ENCODE measurements around the gene DCD. TPM values are rescaled to one million over a fixed set of nuclear protein-coding genes. Genes with fewer than 3 reads are reported as not detected.

The DCD gene
- not detected for total RNA-seq

DNA sequence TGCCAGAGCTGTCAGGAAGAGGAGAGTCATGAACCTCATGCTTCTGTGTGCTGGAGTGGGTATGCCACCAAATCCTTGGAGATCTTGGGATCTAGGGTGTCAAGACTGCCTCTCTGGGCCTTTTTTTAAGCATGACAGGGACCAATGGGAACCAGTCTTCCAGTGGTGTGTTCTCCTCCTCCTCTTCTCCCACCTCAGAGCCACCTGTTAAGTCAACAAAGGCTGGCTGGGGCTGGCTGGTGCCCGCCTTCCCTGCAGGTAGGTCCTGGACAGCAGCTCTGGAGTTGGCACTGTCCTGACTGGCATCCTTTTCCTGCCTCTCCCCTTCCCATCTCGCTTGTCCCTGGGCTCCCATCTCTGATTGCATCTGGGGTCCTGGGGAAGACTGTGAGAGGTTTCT, at the start of gene DCD:
DCD (minus strand) TSS at position 101 of the 400 bp plus-strand sequence; CDS start at position 39, 62 bp downstream.
- CTCF ChIA-PET = interaction anchor here (2.1 kb wide), 1 partner anchor 10 kb away, joined by 15 read pairs; no protein-coding TSS in a partner anchor
- Mint-ChIP-seq H3K4me1 (ENCODE audit: low read depth) (no peaks in the 10 kb centered on the region), H3K4me3 (no peak within 1 kb of the TSS), H3K27me3 (peaks cover 29% of the 10 kb centered on the region), H3K36me3 (no peaks in the 10 kb centered on the region), H3K9me3 (no peaks in the 10 kb centered on the region), H3K27ac (no peak within 1 kb of the TSS)
- DNase-seq = no peak
- POLR2A ChIA-PET = no interaction called here
- intact Hi-C loops (cut with micrococcal nuclease) = no loop called here

DNA sequence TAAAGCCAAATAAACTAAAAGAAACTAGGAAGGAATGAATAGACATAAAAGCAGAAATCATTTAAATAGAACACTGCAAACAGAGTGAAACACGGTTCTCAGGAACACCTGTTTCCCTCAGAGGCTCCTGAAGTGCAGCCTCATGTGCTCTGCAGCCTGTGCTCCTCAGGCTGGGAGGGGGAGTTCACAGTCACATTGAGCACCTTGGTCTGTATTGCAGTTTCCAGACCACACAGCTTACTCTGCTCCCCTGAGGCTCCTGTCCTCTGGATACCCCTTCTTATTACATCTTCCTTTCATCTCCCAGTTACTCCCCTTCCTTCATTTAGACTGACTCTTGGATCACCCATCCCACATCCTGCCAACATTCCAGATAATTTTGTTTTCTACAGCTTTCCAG, 49.7 kb upstream of the DCD start:
- POLR2A ChIA-PET = no interaction called here
- CTCF ChIA-PET = interaction anchor here (1.1 to 1.9 kb wide), 3 partner anchors 51 to 411 kb away, joined by 3 to 5 read pairs (median 4); no protein-coding TSS in a partner anchor
- no peak for DNase-seq
- H3K27me3 Mint-ChIP-seq = peaks cover 21% of the 10 kb centered on the region
- H3K27ac Mint-ChIP-seq = no peak overlapping the region
- H3K4me1 Mint-ChIP-seq (ENCODE audit: low read depth) = no peaks in the 10 kb centered on the region
- H3K9me3 Mint-ChIP-seq = no peaks in the 10 kb centered on the region
- H3K4me3 Mint-ChIP-seq = no peak overlapping the region
- H3K36me3 Mint-ChIP-seq = no peaks in the 10 kb centered on the region
- intact Hi-C loops (cut with micrococcal nuclease) = no loop called here

DNA sequence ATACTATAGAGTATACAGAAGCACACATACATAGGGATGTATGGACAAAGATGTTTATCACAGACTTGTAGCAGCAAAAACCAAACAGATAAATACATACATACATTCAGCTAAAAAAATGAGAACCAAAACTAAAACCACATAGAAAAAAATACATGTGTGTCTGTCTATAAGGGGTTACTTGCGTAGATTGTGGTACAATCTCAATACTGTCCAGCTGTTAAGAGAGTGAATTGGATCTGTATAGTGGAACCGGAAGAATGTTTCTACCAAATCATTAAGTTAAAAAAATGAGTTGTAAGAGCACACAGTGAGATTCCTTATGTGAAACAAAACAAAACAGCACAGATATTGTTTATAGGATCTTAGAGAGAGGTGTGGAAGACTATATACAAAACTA, 44.2 kb upstream of the DCD start:
- no peak for DNase-seq
- Mint-ChIP-seq H3K4me3 (no peak overlapping the region), H3K27me3 (peaks cover 33% of the 10 kb centered on the region), H3K27ac (no peak overlapping the region), H3K36me3 (no peaks in the 10 kb centered on the region), H3K9me3 (peaks cover under 1% of the 10 kb centered on the region), H3K4me1 (ENCODE audit: low read depth) (no peaks in the 10 kb centered on the region)
- intact Hi-C loops (cut with micrococcal nuclease) = no loop called here
- ChIA-PET POLR2A (no interaction called here), CTCF (interaction anchor here (0.6 to 1.5 kb wide), 6 partner anchors 10 to 96 kb away, joined by 3 to 7 read pairs (median 4); no protein-coding TSS in a partner anchor)

- Mint-ChIP-seq H3K27me3 (peaks cover 44% of the 10 kb centered on the region), H3K4me3 (no peak overlapping the region), H3K27ac (no peak overlapping the region), H3K36me3 (no peaks in the 10 kb centered on the region), H3K4me1 (ENCODE audit: low read depth) (no peaks in the 10 kb centered on the region), H3K9me3 (peaks cover 4% of the 10 kb centered on the region)
- intact Hi-C loops (cut with micrococcal nuclease) = no loop called here
- CTCF ChIA-PET = interaction anchor here (1.6 kb wide), 1 partner anchor 59 kb away, joined by 4 read pairs; no protein-coding TSS in a partner anchor
- POLR2A ChIA-PET = no interaction called here
- DNase-seq = no peak
Observed at GRCh38 chr12:54689984-54690383, 41.8 kb upstream of the DCD start.

- peaks cover 48% of the 10 kb centered on the region for H3K27me3 Mint-ChIP-seq
- no peaks in the 10 kb centered on the region for H3K36me3 Mint-ChIP-seq
- intact Hi-C loops (cut with micrococcal nuclease) = no loop called here
- H3K4me3 Mint-ChIP-seq = no peak overlapping the region
- no peak overlapping the region for H3K27ac Mint-ChIP-seq
- H3K4me1 Mint-ChIP-seq (ENCODE audit: low read depth) = no peaks in the 10 kb centered on the region
- peaks cover 4% of the 10 kb centered on the region for H3K9me3 Mint-ChIP-seq
- CTCF ChIA-PET = no interaction called here
- DNase-seq = no peak
- POLR2A ChIA-PET = no interaction called here
Observed at GRCh38 chr12:54689034-54689372, 40.8 kb upstream of the DCD start.

GRCh38 chr12:54688309-54689033, 40.3 kb upstream of the DCD start:
- DNase-seq = no peak

GRCh38 chr12:54684636-54685630, 36.8 kb upstream of the DCD start:
- Mint-ChIP-seq H3K27me3 (peaks cover 50% of the 10 kb centered on the region), H3K4me1 (ENCODE audit: low read depth) (no peaks in the 10 kb centered on the region), H3K27ac (no peak overlapping the region), H3K9me3 (peaks cover 4% of the 10 kb centered on the region), H3K36me3 (no peaks in the 10 kb centered on the region), H3K4me3 (no peak overlapping the region)
- DNase-seq = no peak
- intact Hi-C loops (cut with micrococcal nuclease) = no loop called here
- POLR2A ChIA-PET = no interaction called here
- CTCF ChIA-PET = no interaction called here

More at GRCh38 chr12:54688309-54689033, 40.3 kb upstream of the DCD start:
- peaks cover 4% of the 10 kb centered on the region for H3K9me3 Mint-ChIP-seq
- peaks cover 48% of the 10 kb centered on the region for H3K27me3 Mint-ChIP-seq
- intact Hi-C loops (cut with micrococcal nuclease) = no loop called here
- no peaks in the 10 kb centered on the region for H3K4me1 Mint-ChIP-seq (ENCODE audit: low read depth)
- POLR2A ChIA-PET = no interaction called here
- H3K36me3 Mint-ChIP-seq = no peaks in the 10 kb centered on the region
- no peak overlapping the region for H3K27ac Mint-ChIP-seq
- H3K4me3 Mint-ChIP-seq = no peak overlapping the region
- CTCF ChIA-PET = no interaction called here

- H3K4me1 Mint-ChIP-seq (ENCODE audit: low read depth) = no peaks in the 10 kb centered on the region
- CTCF ChIA-PET = interaction anchor here (1.4 kb wide), 1 partner anchor 25 kb away, joined by 4 read pairs; no protein-coding TSS in a partner anchor
- no peaks in the 10 kb centered on the region for H3K36me3 Mint-ChIP-seq
- DNase-seq = no peak
- H3K9me3 Mint-ChIP-seq = peaks cover 4% of the 10 kb centered on the region
- no peak overlapping the region for H3K27ac Mint-ChIP-seq
- H3K27me3 Mint-ChIP-seq = peaks cover 55% of the 10 kb centered on the region
- H3K4me3 Mint-ChIP-seq = no peak overlapping the region
- intact Hi-C loops (cut with micrococcal nuclease) = no loop called here
- POLR2A ChIA-PET = no interaction called here
Observed at GRCh38 chr12:54683398-54683797, 35.2 kb upstream of the DCD start.

GRCh38 chr12:54682674-54683073, 34.5 kb upstream of the DCD start:
- Mint-ChIP-seq H3K27me3 (peaks cover 50% of the 10 kb centered on the region), H3K4me1 (ENCODE audit: low read depth) (no peaks in the 10 kb centered on the region), H3K9me3 (peaks cover 4% of the 10 kb centered on the region), H3K4me3 (no peak overlapping the region), H3K27ac (no peak overlapping the region), H3K36me3 (no peaks in the 10 kb centered on the region)
- intact Hi-C loops (cut with micrococcal nuclease) = no loop called here
- POLR2A ChIA-PET = no interaction called here
- DNase-seq = no peak
- CTCF ChIA-PET = no interaction called here

GRCh38 chr12:54680374-54680773, 32.2 kb upstream of the DCD start:
- no peaks in the 10 kb centered on the region for H3K9me3 Mint-ChIP-seq
- intact Hi-C loops (cut with micrococcal nuclease) = no loop called here
- no peak overlapping the region for H3K27ac Mint-ChIP-seq
- ChIA-PET CTCF (interaction anchor here (0.9 to 1.8 kb wide), 7 partner anchors 10 to 392 kb away, joined by 3 to 8 read pairs (median 3); no protein-coding TSS in a partner anchor), POLR2A (no interaction called here)
- DNase-seq = peak; percentile 42
- no peaks in the 10 kb centered on the region for H3K4me1 Mint-ChIP-seq (ENCODE audit: low read depth)
- H3K27me3 Mint-ChIP-seq = peaks cover 37% of the 10 kb centered on the region
- H3K36me3 Mint-ChIP-seq = no peaks in the 10 kb centered on the region
- H3K4me3 Mint-ChIP-seq = no peak overlapping the region

GRCh38 chr12:54678131-54678530, 30.0 kb upstream of the DCD start:
- H3K27ac Mint-ChIP-seq = no peak overlapping the region
- H3K4me1 Mint-ChIP-seq (ENCODE audit: low read depth) = no peaks in the 10 kb centered on the region
- ChIA-PET POLR2A (no interaction called here), CTCF (interaction anchor here (0.7 to 1.3 kb wide), 3 partner anchors 19 to 98 kb away, joined by 3 read pairs; no protein-coding TSS in a partner anchor)
- DNase-seq = no peak
- peaks cover 18% of the 10 kb centered on the region for H3K27me3 Mint-ChIP-seq
- H3K36me3 Mint-ChIP-seq = no peaks in the 10 kb centered on the region
- H3K4me3 Mint-ChIP-seq = no peak overlapping the region
- H3K9me3 Mint-ChIP-seq = no peaks in the 10 kb centered on the region
- intact Hi-C loops (cut with micrococcal nuclease) = no loop called here

DNA sequence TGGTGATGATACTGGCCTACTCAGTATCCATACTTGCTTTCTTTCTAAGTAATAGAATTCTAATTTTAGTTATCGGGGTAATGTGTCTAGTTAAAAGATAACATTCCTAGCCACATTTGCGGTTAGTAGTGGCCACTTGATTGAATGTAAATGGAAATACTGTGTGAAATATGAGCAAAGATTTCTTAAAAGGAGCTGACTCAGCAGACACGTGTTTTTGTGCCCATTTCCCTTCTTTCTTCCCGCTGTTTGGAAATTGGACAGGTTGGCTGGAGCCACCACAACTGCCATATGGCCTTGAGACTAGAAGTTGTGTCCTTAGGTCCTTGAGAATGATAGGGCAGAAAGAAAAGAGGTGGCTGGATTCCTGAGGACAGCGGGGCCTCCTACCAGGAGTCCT, 19.8 kb upstream of the DCD start:
- Mint-ChIP-seq H3K9me3 (no peaks in the 10 kb centered on the region), H3K36me3 (no peaks in the 10 kb centered on the region), H3K27ac (no peak overlapping the region), H3K4me1 (ENCODE audit: low read depth) (no peaks in the 10 kb centered on the region), H3K27me3 (peaks cover 20% of the 10 kb centered on the region), H3K4me3 (no peak overlapping the region)
- no peak for DNase-seq
- intact Hi-C loops (cut with micrococcal nuclease) = no loop called here
- ChIA-PET POLR2A (no interaction called here), CTCF (no interaction called here)
